Lower leg skin (tissue), 3 donors: ENCODE measurements around the gene CNNM2.

Source experiments
- POLR2A ChIP-seq, 2 donors: fragments of 450-650 bp; IDR thresholded peaks; one replicate each; pipeline ENCODE4 v1.6.1; 2016 to 2017; ENCODE audit warnings: antibody characterized with exemption in 2 of 2, mild to moderate bottlenecking in 1 of 2, moderate library complexity in 1 of 2
- TF ChIP-seq, protein P1 (sequence below), 3 donors: fragments of 450-650 bp; IDR thresholded peaks; one replicate each; pipeline ENCODE4 v1.5.1; 2016; ENCODE audit warnings: antibody characterized with exemption in 3 of 3, mild to moderate bottlenecking in 3 of 3, moderate library complexity in 2 of 3

DNA sequence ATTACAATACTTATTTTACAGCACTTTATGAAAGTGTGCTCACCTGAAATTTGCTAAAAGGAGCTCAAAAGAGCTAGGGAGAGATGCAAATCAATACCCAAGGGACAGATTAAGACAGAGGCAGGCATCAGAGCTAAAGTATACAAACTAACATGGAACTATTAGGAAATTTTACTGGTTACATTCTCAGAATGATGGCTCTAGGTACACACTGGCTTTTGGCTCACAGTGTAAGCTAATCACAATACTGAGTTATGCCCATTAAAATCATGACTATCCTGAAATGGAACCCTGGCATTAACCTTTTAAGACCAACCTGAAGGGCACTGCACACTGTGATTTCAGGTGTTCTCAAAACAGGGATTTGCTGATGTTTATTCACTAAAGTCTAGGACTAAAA is 176.9 kb downstream of the CNNM2 start:
- TF ChIP-seq POLR2A (IDR thresholded peaks at IDR 0.05) = no peak
- TF ChIP-seq, protein P1, sequence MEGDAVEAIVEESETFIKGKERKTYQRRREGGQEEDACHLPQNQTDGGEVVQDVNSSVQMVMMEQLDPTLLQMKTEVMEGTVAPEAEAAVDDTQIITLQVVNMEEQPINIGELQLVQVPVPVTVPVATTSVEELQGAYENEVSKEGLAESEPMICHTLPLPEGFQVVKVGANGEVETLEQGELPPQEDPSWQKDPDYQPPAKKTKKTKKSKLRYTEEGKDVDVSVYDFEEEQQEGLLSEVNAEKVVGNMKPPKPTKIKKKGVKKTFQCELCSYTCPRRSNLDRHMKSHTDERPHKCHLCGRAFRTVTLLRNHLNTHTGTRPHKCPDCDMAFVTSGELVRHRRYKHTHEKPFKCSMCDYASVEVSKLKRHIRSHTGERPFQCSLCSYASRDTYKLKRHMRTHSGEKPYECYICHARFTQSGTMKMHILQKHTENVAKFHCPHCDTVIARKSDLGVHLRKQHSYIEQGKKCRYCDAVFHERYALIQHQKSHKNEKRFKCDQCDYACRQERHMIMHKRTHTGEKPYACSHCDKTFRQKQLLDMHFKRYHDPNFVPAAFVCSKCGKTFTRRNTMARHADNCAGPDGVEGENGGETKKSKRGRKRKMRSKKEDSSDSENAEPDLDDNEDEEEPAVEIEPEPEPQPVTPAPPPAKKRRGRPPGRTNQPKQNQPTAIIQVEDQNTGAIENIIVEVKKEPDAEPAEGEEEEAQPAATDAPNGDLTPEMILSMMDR (IDR thresholded peaks at IDR 0.05) = no peak
